HG03097 (cell line): ENCODE results near the gene SOCS2.

ENCODE experiments used
- ATAC-seq: cut with Tn5 transposase; IDR thresholded peaks from one replicate; pipeline ENCODE4 v1.9.1; 2021; ENCODE audit not compliant: unreplicated experiment, low FRiP score

The SOCS2 gene

DNA sequence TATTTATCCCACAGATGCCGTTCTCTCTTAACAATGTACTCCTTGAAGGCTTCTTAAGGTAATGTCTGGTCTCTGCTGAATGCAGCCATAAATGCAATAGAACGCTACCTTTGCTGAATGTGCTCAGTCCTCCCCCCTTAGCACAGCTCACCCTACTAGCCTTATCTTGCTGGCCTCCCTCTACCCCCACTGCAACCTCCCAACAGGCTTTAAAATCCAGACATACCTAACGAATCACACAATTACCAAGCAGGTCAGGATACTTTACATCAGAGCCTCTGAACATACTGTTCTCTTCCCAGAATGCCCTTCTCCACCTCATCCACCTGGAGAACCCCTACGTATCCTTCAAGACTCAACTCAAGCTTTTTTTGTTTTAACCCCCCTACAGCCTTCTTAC is 53.7 kb downstream of the SOCS2 start:
- ATAC-seq, result no peak
